Nucleus accumbens (tissue), 56 donors: ENCODE results near the gene OS9.

Source experiments
- DNase-seq, 56 donors: peaks; one replicate each; lab custom pipeline; 2025; lab: John Stamatoyannopoulos, UW

The OS9 gene

DNA sequence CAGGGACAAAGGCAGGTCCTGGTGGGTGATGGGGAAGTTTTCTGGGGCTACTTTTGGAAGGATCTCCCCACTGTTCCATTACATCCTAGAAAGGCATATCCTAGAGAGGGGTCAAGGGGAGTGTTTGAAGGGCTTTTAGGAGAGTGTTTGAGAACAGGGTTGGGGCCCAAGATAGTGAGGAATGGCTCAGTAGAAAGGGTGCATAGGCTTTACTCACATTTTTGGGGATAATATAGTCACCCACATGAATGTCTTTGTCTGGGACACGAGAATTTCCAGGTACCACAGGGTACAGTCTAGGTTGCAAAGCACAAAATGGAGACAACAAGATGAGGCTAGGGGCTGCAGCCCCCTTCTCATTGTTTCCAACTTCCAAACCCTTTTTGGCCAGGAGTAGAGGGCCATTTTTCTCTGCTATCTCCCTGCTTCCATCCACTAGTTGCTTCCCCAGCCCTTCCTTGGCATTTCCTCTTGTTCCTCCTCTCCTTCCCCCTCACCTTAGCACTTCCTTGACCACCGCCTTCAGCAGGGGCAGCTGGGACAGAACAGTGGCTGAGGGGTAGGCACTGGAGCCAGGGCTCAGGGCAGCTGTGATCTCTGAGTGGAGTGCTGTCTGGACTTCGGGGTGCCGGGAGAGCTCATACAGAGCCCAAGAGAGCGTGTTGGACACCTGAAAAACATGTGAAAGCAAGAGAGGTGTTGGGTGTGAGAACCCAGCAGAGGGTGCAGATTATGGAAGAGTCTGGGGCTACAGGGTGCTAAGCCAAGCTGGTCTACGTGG lies 70.1 kb downstream of the OS9 start:
- no peak for DNase-seq

DNA sequence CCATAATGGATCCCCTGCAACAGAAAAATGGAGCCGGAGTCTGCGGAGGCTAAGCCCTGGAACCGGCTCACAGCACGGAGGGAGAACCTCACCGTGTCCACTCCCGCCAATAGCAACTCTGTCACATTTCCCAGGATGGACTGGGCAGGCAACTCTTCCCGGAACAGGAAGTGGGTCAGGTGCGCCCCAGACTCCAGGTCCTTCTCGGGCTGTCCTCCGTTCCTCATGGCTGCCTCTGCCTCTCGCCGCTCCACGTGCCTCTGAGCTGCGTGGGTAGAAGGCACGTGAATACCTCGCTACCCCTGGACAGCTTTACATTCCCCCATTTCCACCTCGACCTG lies 70.7 kb downstream of the OS9 start:
- DNase-seq: no peak

DNA sequence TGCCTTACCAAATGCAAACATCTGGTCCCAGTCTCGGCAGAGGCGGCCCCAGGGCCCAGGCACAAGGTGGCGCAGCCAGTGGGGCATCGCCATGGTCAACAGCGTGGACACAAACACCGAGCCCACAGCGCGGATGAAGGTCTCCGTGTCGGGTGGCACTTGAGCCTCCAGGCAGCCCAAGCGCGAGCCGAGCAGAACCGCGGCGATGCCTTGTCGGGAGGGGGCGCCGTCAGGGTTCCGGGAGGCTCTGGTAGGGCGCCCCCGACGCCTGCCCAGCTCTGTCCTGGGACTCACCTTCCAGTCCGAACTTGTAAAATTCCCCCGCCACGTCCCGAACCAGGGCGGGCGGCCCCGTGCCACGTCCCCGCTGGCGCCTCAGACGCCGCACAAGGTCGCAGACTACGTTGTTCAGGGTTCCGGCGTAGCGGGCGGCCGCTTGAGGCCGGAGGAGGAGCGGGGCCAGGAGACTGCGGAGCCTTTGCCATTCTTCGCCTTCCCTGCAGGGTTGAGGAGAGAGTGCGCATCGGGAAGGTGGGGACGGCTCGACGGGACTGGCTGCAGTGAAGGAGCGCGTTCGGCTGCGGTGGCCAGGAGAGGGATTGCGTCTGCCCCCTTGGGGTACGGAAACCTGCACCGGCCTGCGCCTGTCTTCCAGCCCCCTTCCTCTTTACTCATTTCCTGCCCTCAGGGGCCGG lies 71.2 kb downstream of the OS9 start:
- DNase-seq: no peak

GRCh38 chr12:57765698-57766463 lies 71.9 kb downstream of the OS9 start:
- no peak for DNase-seq

GRCh38 chr12:57766464-57767304 lies 72.8 kb downstream of the OS9 start, which contains the start of gene CYP27B1:
TSS of gene CYP27B1 (minus strand) at chr12:57767078. CDS start at chr12:57767041, 37 bp downstream.
- no peak for DNase-seq

GRCh38 chr12:57767305-57767698 lies 73.4 kb downstream of the OS9 start:
- DNase-seq: no peak

DNA sequence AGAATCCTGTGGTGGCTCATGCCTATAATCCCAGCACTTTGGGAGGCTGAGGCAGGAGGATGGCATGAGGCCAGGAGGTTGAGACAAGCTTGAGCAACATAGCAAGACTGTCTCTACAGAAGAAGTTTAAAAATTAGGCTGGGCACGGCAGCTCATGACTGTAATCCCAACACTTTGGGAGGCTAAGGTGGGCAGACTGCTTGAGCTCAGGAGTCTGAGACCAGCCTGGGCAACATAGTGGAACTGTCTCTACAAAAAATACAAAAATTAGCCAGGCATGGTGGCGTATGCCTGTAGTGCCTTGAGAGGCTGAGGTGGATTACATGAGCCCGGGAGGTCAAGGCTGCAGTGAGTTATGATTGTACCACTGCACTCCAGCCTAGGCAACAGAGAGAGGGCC lies 73.9 kb downstream of the OS9 start:
- no peak for DNase-seq

- no peak for DNase-seq
Measured at GRCh38 chr12:57769594-57769993, 75.7 kb downstream of the OS9 start.

DNA sequence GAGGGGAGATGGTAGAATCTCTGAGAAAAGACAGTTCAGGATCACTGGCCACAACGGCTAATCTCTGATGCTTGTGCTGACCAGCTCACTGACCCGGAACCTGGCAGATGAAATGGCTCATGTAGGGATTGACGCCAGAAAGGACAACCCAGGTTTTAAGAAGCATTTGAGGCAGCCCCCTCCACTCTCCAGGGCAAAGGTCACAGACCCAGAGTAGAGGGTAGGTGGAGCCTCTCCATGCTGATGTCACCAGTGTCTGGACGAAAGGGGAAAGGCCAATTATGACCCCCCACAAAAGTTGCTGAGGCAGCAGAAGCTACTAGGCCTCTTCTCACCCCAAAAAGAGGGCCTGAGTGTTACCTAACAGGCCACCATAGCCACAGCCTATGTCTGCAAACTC lies 76.8 kb downstream of the OS9 start:
- no peak for DNase-seq
